Esophagus muscularis mucosa (tissue), 4 donors: Measurements from ENCODE around the gene FAM227B. TPM values are rescaled to one million over a fixed set of nuclear protein-coding genes. Genes with fewer than 3 reads are reported as not detected.
"Not testable (repeated sequence)": the region's sequence is repeated elsewhere in the genome, so short reads cannot be mapped to it uniquely, and the experiment has no call there.

ENCODE experiments used
- DNase-seq: peaks from one replicate; pipeline ENCODE4 v3.0.0-alpha.2; 2017; ENCODE audit errors: extremely low spot score
- H3K27ac ChIP-seq, 4 donors: fragments of 200-600 bp; sonication (generic); replicated peaks in 1 of 4; 1 replicate in 3 of 4; 2 replicates in 1 of 4; pipeline ENCODE4 v1.5.1; 2016 to 2019; ENCODE audit warnings: mild to moderate bottlenecking in 1 of 4
- H3K27me3 ChIP-seq, 4 donors: fragments of 200-600 bp; sonication (generic); one replicate each; pipeline versions ENCODE4 v1.5.1 to v1.6.0; 2016 to 2019
- H3K36me3 ChIP-seq, 4 donors: fragments of 200-600 bp; sonication (generic); one replicate each; pipeline ENCODE4 v1.5.1; 2016 to 2019
- H3K4me1 ChIP-seq, 4 donors: fragments of 200-600 bp; sonication (generic); one replicate each; pipeline ENCODE4 v1.5.1; 2016 to 2019
- H3K4me3 ChIP-seq, 4 donors: fragments of 200-600 bp; sonication (generic); 1 replicate in 2 of 4; 2 replicates in 2 of 4; pipeline ENCODE4 v1.5.1; 2016 to 2019; ENCODE audit warnings: mild to moderate bottlenecking in 4 of 4, moderate library complexity in 1 of 4
- H3K9me3 ChIP-seq, 4 donors: fragments of 200-600 bp; sonication (generic); 1 replicate in 3 of 4; 2 replicates in 1 of 4; pipeline ENCODE4 v1.5.1; 2016 to 2019
- CTCF ChIP-seq, 3 experiments: fragments of 200-600 bp in 2 of 3; fragments of 450-650 bp in 1 of 3; sonication (generic) in 2 of 3; IDR thresholded peaks; one replicate each; pipeline ENCODE4 v1.5.1; 2017 to 2019; ENCODE audit warnings: antibody characterized with exemption in 3 of 3, mild to moderate bottlenecking in 2 of 3, moderate library complexity in 1 of 3
- EP300 ChIP-seq: sonication (generic); formaldehyde crosslinking; IDR thresholded peaks from one replicate; pipeline ENCODE4 v1.6.1; 2017; ENCODE audit warnings: antibody characterized with exemption
- POLR2A ChIP-seq: fragments of 450-650 bp; IDR thresholded peaks from one replicate; pipeline ENCODE4 v1.6.1; 2017; ENCODE audit warnings: antibody characterized with exemption, moderate library complexity, mild to moderate bottlenecking, low read depth
- POLR2AphosphoS5 ChIP-seq, 2 donors: sonication (generic); formaldehyde crosslinking; IDR thresholded peaks; one replicate each; pipeline ENCODE4 v1.6.1; 2017; ENCODE audit warnings: antibody characterized with exemption in 2 of 2
- WGBS: methylation state at CpG from one replicate; pipeline ENCODE4 v1.1.5; 2018; 5-methylcytosine and 5-hydroxymethylcytosine counted together
- intact Hi-C: fragments of 100-400 bp; cut with DNase I; formaldehyde crosslinking; loops from one replicate; pipeline ENCODE4 v1.15.1; 2023
- total RNA-seq, 4 donors: library from RNA; depleted of rRNA; stranded (reverse); fragments of >200 nt; gene quantifications; one replicate each; pipeline versions ENCODE4 v1.1.0 to v1.2.1, GENCODE V29; 2016

FAM227B gene
- total RNA-seq, 4 donors from 2014 or later = 5.8 to 13.7 (median 10.3) TPM

GRCh38 chr15:49621401-49621811 is 788 bp upstream of the FAM227B start:
- intact Hi-C loops = loop anchor here (5.0 to 10.0 kb wide), 3 partner anchors 184 to 513 kb away; no protein-coding TSS in a partner anchor

GRCh38 chr15:49620199-49620598 is 419 bp downstream of the FAM227B start:
- Histone ChIP-seq H3K36me3 (peaks cover 0 to 5% (median 2%) of the 10 kb centered on the region in 4 donors), H3K27me3 (no peaks in the 10 kb centered on the region), H3K27ac (peak overlapping the region; percentile 87 to 91 (median 88)), H3K4me1 (peaks cover 11 to 46% (median 36%) of the 10 kb centered on the region in 4 donors), H3K9me3 (peaks cover 0 to under 1% (median under 1%) of the 10 kb centered on the region in 4 donors), H3K4me3 (peak overlapping the region; percentile 73 to 80 (median 75))
- intact Hi-C loops = loop anchor here (5.0 to 10.0 kb wide), 3 partner anchors 183 to 515 kb away; no protein-coding TSS in a partner anchor
- 4% methylated on average over 6 of the region's 6 CpGs for WGBS
- no peak for TF ChIP-seq EP300
- TF ChIP-seq POLR2AphosphoS5 (IDR thresholded peaks at IDR 0.05) = no peak
- no peak for TF ChIP-seq POLR2A
- TF ChIP-seq CTCF (IDR thresholded peaks at IDR 0.05) = peak in 1 of 3 experiments; percentile 35
- no peak for DNase-seq

More at GRCh38 chr15:49621401-49621811, 788 bp upstream of the FAM227B start:
- H3K9me3 ChIP-seq = peaks cover 2 to 8% (median 6%) of the 10 kb centered on the region in 4 donors
- peaks cover 0 to 16% (median 12%) of the 10 kb centered on the region in 4 donors for H3K36me3 ChIP-seq
- no peak for DNase-seq
- peak overlapping the region; percentile 87 to 91 (median 88) for H3K27ac ChIP-seq
- H3K27me3 ChIP-seq = no peaks in the 10 kb centered on the region
- H3K4me1 ChIP-seq = peaks cover 11 to 46% (median 36%) of the 10 kb centered on the region in 4 donors
- TF ChIP-seq EP300 (no peak), CTCF (IDR thresholded peaks at IDR 0.05) (no peak), POLR2AphosphoS5 (IDR thresholded peaks at IDR 0.05) (no peak), POLR2A (no peak)
- WGBS = 10% methylated on average over 8 of the region's 8 CpGs
- peak overlapping the region; percentile 73 to 80 (median 75) for H3K4me3 ChIP-seq

- peak overlapping the region; percentile 4 to 91 (median 88) for H3K27ac ChIP-seq
- DNase-seq = no peak
- TF ChIP-seq POLR2A (no peak), CTCF (IDR thresholded peaks at IDR 0.05) (no peak), POLR2AphosphoS5 (IDR thresholded peaks at IDR 0.05) (no peak), EP300 (no peak)
- H3K4me3 ChIP-seq = peak overlapping the region in 1 of 4 donors; percentile 80
- 70% methylated on average over 3 of the region's 3 CpGs for WGBS
- intact Hi-C loops = no loop called here
- peaks cover 11 to 44% (median 36%) of the 10 kb centered on the region in 4 donors for H3K4me1 ChIP-seq
- no peaks in the 10 kb centered on the region for H3K27me3 ChIP-seq
- no peaks in the 10 kb centered on the region for H3K36me3 ChIP-seq
- no peaks in the 10 kb centered on the region for H3K9me3 ChIP-seq
These were observed 1.4 kb downstream of the FAM227B start for GRCh38 chr15:49619226-49619625.

- H3K4me1 ChIP-seq, H3K27ac ChIP-seq, DNase-seq, H3K27me3 ChIP-seq, intact Hi-C loops, H3K4me3 ChIP-seq, H3K36me3 ChIP-seq, H3K9me3 ChIP-seq: not testable (repeated sequence)
- 95% methylated on average over 3 of the region's 3 CpGs for WGBS
These were observed 8.4 kb downstream of the FAM227B start for GRCh38 chr15:49612240-49612639.

GRCh38 chr15:49610157-49610918 is 10.3 kb downstream of the FAM227B start:
- no peak for TF ChIP-seq POLR2A
- no peak for TF ChIP-seq CTCF (IDR thresholded peaks at IDR 0.05)
- no peak for TF ChIP-seq POLR2AphosphoS5 (IDR thresholded peaks at IDR 0.05)
- TF ChIP-seq EP300 = no peak
- no peak for DNase-seq
- H3K36me3 ChIP-seq = peaks cover 0 to 8% (median 2%) of the 10 kb centered on the region in 4 donors
- 90% methylated on average over 2 of the region's 2 CpGs for WGBS
- H3K27me3 ChIP-seq = no peaks in the 10 kb centered on the region
- no peaks in the 10 kb centered on the region for H3K9me3 ChIP-seq
- no peaks in the 10 kb centered on the region for H3K4me1 ChIP-seq
- H3K27ac ChIP-seq = no peak overlapping the region
- no peak overlapping the region for H3K4me3 ChIP-seq
- intact Hi-C loops = no loop called here
